ENCODE results near the gene ALDH3B2.

GRCh38 chr11:67640758-67641337, 33.6 kb downstream of the ALDH3B2 start:
- TF ChIP-seq CTCF (conservative IDR thresholded peaks at IDR 0.05) (no peak), ZFX (IDR thresholded peaks at IDR 0.05) (no peak)

Measured in C4-2B (cell line).